ENCODE measurements around the gene KCTD12.
"Not testable (repeated sequence)": the region's sequence is repeated elsewhere in the genome, so short reads cannot be mapped to it uniquely, and the experiment has no call there.

KCTD12 gene
- total RNA-seq: 121 to 730 (median 461) reads per million in 18 experiments

DNA sequence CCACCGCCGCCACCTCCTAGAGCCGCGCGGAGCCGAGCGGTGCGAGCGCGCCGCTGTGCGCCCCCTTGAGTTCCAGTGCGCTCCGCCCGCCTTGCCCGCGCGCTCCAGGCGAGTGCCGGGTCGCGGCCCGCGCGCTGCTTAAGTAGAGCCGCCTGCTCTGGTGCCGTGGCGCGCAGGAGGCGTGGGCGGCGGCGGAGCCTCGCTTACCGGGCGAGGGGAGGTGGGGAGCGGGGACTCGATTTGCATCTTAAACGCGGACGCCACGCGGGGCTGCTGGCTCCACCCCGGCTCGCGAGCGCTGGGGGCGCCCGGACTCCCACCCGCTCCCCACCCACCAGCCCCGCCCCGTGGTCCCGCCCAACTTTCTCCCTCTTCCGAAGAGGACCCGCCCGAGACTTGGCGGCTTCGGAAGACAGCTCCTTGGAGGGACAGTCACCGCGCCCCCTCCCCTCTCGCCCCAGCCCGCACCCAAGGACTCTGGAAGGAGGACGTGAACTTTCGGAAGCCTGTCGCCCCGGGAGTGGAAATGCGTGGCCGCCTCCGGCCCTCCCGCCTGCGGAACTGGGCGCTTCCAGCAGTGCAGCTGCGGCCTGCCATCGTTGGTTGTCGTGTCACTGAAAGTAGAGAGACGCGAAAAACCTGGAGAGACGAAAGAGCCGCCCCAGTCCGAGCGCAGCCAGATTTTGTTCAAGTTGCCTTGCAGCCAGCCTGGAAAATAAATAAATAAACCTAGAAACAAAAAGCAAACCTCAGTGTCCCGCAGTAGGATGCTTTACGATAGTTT is at the start of gene KCTD12:
Gene KCTD12 (minus strand): TSS at position 114 of the 784 bp plus-strand sequence. CDS start 257 bp downstream, outside the sequence.
- DNase-seq: peak; percentile 90

DNA sequence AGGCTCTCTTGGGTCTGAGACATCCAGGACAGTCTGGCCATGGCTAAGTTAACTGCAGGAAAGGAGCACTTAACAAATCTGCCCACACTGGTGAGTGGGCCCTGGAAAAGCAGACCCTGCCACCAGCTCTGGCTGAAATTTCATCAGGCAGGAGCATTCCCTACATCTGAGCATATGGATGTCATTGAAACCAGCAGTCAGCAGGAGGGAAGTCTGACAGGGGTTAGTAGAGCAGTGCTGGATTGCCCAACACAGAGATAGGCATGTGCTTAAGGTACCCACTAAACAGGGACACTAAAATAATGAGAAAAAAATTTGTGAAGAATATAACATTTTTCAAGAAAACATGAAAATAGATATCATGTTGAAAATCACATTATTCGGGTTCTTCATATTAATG is 48.5 kb upstream of the KCTD12 start:
- DNase-seq: no peak

DNA sequence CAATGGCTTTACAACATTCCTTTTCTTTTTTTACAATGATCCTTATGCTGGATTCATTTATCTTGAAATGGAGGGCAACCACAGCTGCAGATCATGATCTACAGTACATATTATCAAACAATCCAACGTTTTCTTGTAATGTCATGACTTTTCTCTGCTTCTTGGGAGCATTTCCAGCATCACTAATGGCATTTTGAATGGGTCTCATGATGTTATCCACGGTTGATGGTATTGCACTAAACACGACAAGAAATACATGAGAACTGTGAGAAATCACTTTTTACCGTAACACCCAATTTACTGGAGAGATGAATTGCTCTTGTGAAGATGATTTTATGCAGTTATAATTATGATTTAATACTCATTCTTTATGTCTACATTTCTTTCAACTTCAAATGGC is 45.9 kb upstream of the KCTD12 start:
- no peak for DNase-seq

DNA sequence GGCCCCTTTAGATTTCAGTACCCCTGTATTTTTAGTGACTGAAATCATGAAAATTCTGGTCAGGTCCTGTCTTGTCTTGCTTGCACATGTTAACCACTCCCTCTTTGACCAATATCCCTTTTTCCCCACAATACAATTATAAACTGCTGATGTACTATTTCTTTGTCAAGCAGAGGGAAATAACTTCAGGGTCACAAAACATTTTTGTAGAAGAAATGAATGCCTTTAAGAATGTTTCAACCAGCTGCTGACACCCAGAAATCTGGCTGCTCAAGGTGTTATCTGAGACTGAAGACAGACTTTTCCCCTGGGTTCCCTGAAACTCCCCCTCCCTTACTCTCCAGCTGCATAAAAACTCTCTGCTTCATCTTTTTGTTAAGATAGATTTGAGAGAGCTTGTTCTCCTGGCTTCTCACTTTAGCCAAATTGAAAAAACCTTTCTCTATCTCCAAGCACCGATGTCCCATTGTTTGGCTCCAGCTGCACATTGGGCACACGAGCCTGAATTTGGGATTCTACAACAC is 43.7 kb upstream of the KCTD12 start:
- DNase-seq: no peak

DNA sequence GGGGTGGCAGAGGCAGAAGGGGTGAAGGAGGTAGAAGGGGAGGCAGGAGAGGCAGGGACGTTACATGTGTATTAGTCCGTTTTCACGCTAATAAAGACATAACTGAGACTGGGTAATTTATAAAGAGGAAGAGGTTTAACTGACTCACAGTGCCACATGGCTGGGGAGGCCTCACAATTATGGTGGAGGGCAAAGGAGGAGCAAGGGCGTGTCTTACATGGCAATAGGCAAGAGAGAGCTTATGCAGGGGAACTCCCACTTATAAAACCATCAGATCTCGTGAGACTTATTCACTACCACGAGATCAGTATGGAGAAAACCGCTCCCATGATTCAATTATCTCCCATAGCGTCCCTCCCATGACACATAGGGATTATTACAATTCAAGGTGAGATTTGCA is 43.1 kb upstream of the KCTD12 start:
- DNase-seq: no peak

DNA sequence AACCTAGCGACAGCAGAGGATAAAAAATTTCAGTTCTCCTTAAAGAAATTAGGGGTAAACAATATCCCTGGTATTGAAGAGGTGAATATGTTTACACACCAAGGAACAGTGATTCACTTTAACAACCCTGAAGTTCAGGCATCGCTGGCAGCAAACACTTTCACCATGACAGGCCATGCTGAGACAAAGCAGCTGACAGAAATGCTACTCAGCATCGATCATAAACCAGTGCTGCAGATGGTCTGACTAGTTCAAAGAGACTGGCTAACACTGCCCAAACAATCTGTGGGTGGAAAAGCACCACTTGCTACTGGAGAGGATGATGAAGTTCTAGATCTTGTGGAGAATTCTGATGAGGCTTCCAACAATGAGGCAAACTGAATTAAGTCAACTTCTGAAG is 42.3 kb upstream of the KCTD12 start:
- DNase-seq: no peak

DNA sequence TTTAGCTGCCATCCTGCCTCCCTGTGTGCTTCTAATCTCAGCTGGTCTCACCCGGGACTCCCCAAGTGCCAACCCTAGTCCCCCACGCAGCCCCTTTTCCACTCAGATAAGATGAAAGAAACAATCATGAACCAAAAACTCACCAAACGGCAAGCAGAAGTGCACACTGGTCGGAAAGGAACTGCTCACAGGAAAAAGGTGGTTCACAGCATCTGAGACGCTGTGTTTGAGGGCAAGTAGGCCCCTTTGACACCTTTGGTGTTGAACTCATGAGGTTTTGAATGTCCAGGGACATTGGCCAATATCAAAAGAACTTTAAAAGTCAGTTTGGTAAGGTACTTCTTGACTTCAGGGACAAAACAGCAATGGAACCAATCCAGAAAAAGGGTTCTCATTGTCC is 41.8 kb upstream of the KCTD12 start:
- no peak for DNase-seq

DNA sequence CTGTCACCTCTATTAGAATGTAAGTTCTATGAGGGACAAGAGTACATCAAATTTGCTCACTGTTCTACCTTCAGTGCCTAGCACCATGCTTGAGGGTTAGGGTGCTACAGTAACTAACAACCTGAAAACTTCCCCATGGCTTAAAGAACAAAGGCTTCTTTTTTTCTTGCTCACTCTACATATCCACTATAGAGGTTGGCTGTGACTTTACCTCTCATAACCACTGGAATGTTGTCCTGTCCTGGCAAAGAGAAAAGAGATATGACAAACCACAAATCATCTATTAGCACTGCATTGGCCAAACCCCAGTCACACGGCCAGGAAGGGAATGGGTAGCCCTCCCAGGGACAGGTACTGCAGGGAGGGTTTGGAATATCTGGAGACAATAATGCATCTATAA is 38.9 kb upstream of the KCTD12 start:
- DNase-seq: no peak

DNA sequence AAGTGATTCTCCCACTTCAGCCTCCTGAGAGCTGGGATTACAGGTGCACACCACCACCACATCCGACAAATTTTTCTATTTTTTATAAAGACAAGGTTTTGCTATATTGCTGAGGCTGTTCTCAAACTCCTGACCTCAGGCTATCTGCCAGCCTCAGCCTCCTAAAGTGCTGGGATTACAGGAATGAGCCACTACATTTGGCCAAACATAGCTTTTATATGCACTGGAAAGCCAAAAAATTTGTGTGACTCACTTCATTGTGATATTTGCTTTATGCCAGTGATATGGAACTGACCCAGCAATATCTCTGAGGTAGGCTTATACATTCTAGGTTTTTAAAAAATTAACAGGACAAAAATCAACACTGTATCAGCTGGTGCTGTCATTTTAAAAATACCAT is 35.3 kb upstream of the KCTD12 start:
- DNase-seq: no peak

DNA sequence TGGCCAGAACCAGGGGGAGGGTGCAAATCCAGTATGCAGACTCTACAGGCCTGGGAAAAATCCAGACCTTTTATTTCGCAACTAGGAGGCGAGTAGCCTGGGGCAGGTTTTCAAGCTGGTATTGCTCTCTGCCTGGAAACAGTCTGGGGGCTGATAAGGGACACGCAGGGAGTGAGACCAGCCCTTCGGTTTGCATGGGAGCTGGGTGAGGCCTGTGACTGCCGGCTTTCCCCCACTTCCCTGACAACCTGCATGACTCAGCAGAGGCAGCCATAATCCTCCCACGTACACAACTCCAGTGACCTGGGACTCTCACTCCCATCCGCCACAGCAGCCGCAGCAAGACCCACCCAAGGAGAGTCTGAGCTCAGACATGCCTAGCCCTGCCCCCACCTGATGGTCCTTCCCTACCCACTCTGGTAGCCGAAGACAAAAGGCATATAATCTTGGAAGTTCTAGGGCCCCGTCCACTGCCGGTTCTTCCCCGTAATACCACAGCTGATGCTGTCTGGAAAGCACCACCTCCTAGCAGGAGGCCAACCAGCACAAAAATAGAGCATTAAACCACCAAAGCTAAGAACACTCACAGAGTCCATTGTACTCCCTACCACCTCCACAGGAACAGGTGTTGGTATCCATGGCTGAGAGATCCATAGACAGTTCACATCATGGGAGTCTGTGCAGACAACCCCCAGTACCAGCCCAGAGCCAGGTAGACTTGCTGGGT is 31.7 kb upstream of the KCTD12 start:
- DNase-seq: not testable (repeated sequence)

DNA sequence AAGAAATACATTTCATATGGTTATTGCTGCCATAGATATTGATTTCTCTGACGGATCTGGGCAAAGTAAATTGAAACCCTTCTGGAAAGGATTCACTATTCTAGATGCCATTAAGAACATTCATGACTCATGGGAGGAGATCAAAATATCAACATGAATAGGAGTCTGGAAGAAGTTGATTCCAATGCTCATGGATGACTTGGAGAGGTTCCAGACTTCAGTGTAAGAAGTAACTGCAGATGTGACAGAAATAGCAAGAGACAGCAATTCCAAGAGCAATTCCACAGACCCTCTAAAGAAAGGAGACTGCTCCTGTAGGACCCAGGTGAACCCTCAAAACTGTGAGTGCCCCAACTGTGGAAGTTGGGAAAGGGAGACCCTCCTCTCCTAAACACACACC is 30.9 kb upstream of the KCTD12 start:
- no peak for DNase-seq

DNA sequence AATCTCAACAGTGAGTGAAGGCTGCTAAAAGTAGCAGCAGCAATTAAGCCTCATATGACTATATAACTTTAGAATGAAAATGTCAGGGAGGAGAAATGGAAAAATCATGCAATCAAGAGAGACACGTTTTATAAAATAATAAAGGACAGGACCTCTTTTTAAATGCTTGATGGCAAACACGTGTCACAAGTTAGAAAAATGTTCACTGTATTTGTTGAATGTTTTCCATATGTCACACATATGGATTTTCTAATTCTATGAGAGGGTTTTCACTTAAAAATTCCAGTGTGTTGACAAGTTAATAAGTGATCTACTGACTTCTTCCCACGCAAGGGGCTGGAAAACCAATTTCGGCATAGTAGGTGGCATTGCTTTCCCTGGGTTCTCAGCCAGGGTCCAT is 27.7 kb upstream of the KCTD12 start:
- no peak for DNase-seq

DNA sequence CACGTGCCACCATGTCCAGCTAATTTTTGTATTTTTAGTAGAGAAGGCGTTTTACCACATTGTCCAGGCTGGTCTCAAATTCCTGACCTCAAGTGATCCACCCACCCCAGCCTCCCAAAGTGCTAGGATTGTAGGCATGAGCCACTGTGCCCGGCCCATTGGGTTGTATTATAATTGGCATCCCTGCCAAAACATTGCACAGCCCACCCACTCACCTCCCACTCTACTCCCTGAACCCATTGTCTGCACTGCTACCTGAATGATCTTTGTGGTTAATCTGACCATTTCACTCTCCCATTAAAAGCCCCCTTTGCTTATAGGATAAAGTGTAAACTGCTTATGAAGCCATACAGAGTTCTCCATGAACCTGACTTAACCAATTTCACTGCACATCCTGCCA is 26.3 kb upstream of the KCTD12 start:
- no peak for DNase-seq

DNA sequence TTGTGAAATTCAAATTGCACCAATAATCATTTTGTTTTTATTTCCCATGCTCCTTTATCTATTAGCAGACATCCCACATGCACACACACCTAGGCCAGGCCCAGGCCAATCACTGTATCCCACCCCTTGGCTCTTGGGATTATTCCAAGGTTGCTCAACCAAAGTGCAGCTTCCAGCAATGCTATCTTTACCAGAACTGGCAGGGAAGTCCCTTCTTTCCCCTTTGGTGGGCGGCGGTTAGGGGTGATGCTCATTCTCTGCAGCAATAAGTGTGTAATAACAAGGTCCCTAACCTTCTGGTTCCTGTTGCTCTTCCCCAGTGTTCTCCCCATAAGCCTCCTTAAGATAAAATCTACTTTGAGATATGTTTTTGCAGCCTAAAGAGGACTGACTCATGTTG is 18.3 kb upstream of the KCTD12 start:
- DNase-seq: peak; percentile 40 to 59

DNA sequence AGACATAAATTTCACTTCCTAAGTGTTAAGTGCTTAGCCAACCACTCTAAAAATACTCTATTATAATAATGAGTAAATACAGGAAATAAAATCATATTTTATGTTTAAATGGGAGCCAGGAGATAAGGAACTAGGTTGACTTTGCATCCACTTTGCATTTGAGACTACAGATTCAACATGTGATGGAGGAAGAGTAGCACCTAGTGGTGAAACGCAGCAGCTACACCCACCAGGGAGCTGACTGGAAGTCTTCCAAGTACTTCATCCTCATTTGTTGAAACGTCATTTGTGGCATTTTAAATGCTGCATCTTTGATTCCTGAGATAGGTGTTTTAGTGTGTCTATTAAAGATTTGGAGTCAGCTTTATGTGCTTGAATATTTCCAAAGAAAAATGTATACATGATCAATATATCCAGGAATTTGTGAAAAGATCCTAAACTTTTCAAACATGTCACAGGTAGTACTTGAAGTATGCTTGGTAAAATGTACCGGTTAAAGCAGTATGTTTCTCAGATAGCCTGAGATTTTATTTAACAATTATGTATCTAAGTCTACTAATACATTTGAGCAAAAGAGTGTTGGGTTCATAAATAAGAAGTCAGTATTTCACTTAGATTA is 17.4 kb upstream of the KCTD12 start:
- peak; percentile 90 to 94 for DNase-seq

DNA sequence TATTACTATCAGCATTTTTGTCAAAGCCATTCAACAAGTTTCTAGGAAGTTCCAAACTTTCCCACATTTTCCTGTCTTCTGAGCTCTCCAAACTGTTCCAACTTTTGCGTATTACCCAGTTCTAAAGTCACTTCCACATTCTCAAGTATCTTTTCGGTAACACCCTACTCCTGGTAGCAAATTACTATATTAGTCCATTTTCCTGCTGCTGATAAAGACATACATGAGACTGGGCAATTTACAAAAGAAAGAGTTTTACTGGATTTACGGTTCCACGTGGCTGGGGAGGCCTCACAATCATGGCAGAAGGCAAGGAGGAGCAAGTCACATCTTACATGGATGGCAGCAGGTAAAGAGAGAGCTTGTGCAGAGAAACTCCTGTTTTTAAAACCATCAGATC is 12.9 kb upstream of the KCTD12 start:
- DNase-seq: not testable (repeated sequence)

DNA sequence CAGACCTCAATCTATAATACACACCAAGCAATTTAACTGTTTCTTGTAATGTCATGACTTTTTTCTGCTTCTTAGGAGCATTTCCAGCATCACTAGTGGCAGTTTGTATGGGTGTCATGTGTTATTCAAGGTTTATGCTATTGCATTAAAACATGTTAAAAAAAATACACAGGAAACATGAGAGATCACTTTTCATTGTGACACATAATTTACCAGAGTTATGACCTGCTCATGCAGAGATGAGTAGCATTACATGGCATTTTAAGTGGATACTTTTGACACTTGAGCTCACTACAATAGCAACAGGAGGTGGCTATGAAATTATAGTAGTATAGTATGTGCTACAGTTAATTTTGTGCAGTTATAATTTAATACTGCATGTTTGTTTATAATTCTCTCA is 11.0 kb upstream of the KCTD12 start:
- not testable (repeated sequence) for DNase-seq

DNA sequence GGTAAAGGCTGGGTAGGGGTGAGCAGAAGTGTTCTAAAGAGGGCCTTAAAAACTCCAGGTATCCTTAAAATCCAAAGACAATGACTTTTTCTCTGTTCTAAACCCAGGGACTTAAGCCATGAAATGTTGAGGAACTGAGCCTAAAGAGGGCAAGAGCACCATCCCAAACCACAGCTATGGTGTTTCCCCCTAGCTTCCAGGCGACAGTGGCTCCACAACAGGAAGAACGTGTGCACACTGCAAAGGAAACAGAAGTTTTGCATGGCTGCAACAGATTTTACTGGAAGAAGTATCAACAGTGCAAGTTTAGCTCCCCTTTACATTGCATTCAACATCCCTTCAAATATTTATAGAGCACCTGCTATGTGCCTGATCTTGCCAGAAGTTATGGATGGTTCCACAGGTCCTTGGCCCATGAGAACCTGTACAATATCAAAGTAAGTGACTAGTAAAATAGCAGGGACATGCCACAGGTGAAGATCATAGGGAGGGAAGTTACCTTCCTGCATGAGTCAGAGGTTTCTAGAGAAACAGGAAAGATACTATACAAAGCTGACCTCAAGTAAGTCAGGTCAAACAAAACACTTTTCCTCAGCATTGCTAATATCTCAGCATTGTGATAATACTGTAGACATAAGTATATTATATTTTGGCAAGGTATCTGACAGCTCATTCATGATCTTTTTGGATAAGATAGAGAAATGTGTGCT is 8.4 kb upstream of the KCTD12 start:
- peak; percentile 47 to 51 for DNase-seq

DNA sequence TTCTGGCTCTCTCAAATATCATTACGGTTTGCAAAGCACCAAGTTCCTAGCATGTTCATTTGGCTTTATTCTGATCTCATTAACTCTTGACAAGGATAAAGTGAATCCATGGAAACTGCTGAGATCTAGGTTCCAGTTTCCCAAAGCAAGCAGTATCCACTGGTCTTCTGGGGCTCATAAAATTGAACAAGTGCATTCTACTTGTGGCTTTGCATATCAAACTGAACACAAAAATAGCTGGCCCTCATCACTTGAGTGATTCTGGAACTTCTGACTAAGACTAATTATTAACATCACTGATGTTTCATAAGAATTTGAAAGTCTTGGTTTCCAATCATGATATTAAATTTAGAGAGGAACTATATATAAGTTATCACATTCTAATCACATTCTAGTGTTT is 6.3 kb upstream of the KCTD12 start:
- DNase-seq: no peak

DNA sequence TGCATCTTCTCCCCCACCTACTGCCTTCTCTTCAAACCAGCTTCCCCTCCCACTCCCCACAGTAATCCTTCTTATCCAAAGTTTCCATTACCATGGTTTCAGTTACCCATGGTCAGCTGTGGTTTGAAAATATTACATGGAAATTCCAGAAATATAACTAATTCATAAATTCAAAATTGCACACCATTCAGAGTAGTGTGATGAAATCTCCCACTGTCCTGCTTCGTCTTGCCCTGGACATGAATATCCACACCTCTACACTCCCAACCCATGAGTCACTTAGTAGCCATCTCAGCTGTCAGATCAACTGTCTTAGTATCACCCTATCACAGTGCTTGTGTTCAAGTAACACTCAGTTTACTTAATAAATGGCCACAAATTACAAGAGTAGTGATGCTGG is 3.8 kb upstream of the KCTD12 start:
- DNase-seq: no peak

DNA sequence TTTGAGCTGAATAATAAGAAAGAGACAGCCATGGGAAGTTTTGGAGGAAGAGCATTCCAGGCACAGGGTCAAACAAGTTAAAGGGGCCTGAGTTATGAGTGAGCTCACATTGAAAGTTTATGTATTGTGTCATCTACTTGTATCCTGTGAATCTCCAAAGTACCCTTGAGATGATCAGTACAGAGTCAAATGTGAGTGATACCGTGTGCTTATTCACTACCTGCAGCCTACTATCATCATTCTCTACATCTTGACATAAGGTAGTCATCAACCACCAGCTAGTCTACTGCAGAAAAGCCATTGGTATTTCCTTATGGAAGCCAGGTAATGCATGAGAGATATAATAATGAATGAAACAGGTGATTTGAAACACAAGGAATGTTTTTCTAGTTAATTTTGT is 3.0 kb upstream of the KCTD12 start:
- DNase-seq: no peak

DNA sequence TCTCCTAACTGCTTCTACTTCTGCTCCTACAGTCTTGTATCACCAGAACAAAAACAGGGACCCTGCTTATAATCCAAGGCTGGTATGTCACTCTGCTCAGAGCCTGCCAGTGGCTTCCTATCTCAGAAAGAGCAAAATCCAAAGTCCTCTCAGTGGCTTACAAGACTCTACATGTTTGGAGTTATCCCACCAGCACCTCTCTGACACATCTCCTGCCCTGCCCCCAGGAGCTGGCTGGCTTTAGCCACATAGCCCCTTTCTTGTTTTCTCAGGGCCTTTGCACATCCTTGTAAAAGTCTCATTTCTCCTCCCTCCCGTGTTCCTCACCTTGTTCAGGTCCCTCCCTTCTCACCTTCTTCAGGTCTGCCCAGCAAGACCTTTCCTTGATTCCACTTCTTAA is 2.2 kb upstream of the KCTD12 start:
- no peak for DNase-seq

DNA sequence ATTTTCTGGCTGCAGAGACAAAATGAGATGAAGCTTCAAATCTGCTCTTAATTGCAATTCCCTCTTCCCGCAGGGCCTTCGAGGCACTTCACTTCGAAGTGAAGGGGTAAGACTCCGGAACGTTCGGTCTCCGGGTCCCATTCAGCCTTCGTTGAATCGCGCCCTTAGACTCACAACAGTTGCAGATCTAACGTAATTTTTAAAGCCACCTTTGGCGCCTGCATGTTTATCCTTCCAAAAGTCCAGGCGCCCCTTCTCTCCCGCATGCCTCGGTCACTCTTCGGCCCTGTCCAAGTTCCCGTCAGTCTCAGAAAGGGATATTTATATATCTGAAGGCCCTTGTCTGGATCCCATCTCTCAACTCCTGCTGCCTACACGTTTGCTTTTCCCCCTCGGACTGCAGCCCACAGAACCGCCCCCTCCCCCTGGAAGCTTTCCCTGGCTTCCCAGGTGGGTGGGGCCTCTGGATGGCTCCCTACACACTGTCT is 915 bp upstream of the KCTD12 start:
- DNase-seq: no peak
